Liver (tissue), 3 donors: Measurements from ENCODE around the gene CSF1.

Experiments
- FOXA1 ChIP-seq: IDR thresholded peaks from 2 replicates; pipeline ENCODE4 v1.6.1; 2016; ENCODE audit warnings: antibody characterized with exemption
- HNF4G ChIP-seq: IDR thresholded peaks from 2 replicates; pipeline ENCODE4 v1.6.1; 2016; ENCODE audit warnings: antibody characterized with exemption
- JUND ChIP-seq, 2 donors: IDR thresholded peaks; 2 replicates each; pipeline ENCODE4 v1.6.1; 2016; ENCODE audit warnings: antibody characterized with exemption in 2 of 2
- RAD21 ChIP-seq, 2 donors: IDR thresholded peaks; 2 replicates each; pipeline ENCODE4 v1.6.1; 2016; ENCODE audit warnings: antibody characterized with exemption in 2 of 2, mild to moderate bottlenecking in 2 of 2
- RXRA ChIP-seq, 2 donors: IDR thresholded peaks; 2 replicates each; pipeline ENCODE4 v1.6.1; 2017 to 2018; ENCODE audit warnings: antibody characterized with exemption in 2 of 2, mild to moderate bottlenecking in 1 of 2
- SP1 ChIP-seq: IDR thresholded peaks from 2 replicates; pipeline ENCODE4 v1.6.1; 2018; ENCODE audit warnings: antibody characterized with exemption, mild to moderate bottlenecking
- TAF1 ChIP-seq: conservative IDR thresholded peaks from 2 replicates; pipeline ENCODE4 v1.6.1; 2016; ENCODE audit warnings: antibody characterized with exemption, mild to moderate bottlenecking
- TF ChIP-seq, protein P1 (sequence below): fragments of 150-350 bp; IDR thresholded peaks from 2 replicates; pipeline ENCODE4 v1.5.1; 2017; ENCODE audit warnings: improper control_type of control experiment, low read depth, low read length; ENCODE audit not compliant: missing input control
- TF ChIP-seq, protein P2 (sequence below): IDR thresholded peaks from 2 replicates; pipeline ENCODE4 v1.6.1; 2016; ENCODE audit warnings: antibody characterized with exemption
- TF ChIP-seq, protein P3 (sequence below): IDR thresholded peaks from 2 replicates; pipeline ENCODE4 v1.6.1; 2016; ENCODE audit warnings: antibody characterized with exemption, mild to moderate bottlenecking
- donor health status: healthy.
- donor health status: healthy.

DNA sequence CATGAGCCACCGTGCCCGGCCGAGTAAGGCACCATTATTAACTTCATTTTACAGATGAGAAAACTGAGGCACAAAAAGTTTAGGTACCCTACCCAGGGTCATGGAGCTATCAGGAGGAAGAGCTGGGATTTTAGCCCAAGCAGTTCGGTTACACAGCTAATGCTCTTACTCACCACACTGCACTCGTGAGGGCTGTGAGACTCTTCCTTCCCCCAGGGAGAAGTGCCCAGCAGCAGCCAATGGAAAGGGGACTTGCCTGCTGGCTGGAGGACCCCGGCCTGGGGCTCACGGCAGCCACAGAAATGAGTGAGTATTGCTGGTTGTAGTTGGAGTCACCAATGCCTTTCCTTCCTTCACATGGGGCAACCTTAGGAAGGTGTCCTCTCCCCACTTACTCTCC lies 5.2 kb upstream of the CSF1 start:
- TF ChIP-seq FOXA1, result no peak
- TF ChIP-seq, protein P1, sequence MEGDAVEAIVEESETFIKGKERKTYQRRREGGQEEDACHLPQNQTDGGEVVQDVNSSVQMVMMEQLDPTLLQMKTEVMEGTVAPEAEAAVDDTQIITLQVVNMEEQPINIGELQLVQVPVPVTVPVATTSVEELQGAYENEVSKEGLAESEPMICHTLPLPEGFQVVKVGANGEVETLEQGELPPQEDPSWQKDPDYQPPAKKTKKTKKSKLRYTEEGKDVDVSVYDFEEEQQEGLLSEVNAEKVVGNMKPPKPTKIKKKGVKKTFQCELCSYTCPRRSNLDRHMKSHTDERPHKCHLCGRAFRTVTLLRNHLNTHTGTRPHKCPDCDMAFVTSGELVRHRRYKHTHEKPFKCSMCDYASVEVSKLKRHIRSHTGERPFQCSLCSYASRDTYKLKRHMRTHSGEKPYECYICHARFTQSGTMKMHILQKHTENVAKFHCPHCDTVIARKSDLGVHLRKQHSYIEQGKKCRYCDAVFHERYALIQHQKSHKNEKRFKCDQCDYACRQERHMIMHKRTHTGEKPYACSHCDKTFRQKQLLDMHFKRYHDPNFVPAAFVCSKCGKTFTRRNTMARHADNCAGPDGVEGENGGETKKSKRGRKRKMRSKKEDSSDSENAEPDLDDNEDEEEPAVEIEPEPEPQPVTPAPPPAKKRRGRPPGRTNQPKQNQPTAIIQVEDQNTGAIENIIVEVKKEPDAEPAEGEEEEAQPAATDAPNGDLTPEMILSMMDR, result no peak
- TF ChIP-seq SP1, result no peak
- TF ChIP-seq JUND (IDR thresholded peaks at IDR 0.05), result no peak
- no peak for TF ChIP-seq RAD21 (IDR thresholded peaks at IDR 0.05)
- TF ChIP-seq, protein P2, sequence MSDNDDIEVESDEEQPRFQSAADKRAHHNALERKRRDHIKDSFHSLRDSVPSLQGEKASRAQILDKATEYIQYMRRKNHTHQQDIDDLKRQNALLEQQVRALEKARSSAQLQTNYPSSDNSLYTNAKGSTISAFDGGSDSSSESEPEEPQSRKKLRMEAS, result no peak
- no peak for TF ChIP-seq HNF4G
- TF ChIP-seq, protein P3, sequence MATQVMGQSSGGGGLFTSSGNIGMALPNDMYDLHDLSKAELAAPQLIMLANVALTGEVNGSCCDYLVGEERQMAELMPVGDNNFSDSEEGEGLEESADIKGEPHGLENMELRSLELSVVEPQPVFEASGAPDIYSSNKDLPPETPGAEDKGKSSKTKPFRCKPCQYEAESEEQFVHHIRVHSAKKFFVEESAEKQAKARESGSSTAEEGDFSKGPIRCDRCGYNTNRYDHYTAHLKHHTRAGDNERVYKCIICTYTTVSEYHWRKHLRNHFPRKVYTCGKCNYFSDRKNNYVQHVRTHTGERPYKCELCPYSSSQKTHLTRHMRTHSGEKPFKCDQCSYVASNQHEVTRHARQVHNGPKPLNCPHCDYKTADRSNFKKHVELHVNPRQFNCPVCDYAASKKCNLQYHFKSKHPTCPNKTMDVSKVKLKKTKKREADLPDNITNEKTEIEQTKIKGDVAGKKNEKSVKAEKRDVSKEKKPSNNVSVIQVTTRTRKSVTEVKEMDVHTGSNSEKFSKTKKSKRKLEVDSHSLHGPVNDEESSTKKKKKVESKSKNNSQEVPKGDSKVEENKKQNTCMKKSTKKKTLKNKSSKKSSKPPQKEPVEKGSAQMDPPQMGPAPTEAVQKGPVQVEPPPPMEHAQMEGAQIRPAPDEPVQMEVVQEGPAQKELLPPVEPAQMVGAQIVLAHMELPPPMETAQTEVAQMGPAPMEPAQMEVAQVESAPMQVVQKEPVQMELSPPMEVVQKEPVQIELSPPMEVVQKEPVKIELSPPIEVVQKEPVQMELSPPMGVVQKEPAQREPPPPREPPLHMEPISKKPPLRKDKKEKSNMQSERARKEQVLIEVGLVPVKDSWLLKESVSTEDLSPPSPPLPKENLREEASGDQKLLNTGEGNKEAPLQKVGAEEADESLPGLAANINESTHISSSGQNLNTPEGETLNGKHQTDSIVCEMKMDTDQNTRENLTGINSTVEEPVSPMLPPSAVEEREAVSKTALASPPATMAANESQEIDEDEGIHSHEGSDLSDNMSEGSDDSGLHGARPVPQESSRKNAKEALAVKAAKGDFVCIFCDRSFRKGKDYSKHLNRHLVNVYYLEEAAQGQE, result no peak
- TF ChIP-seq RXRA (IDR thresholded peaks at IDR 0.05), result no peak
- TF ChIP-seq TAF1, result no peak
